WTC11 (cell line): ENCODE measurements around the gene SLC25A39.
"Not testable (repeated sequence)": the region's sequence is repeated elsewhere in the genome, so short reads cannot be mapped to it uniquely, and the experiment has no call there.

Source experiments
- CREB1 ChIP-seq: sonication (generic); formaldehyde crosslinking; IDR thresholded peaks from 2 replicates; pipeline ENCODE4 v1.8.0; 2023; ENCODE audit warnings: mild to moderate bottlenecking, missing genetic modification reagents
- CTCF ChIP-seq: fragments of 200-600 bp; IDR thresholded peaks from 2 replicates; pipeline ENCODE4 v1.8.0; 2022; ENCODE audit warnings: antibody characterized with exemption
- ESRRA ChIP-seq: sonication (generic); formaldehyde crosslinking; IDR thresholded peaks from 2 replicates; pipeline ENCODE4 v1.8.1; 2022; ENCODE audit warnings: mild to moderate bottlenecking, missing genetic modification reagents, borderline replicate concordance
- KAT7 ChIP-seq: sonication (generic); formaldehyde crosslinking; IDR thresholded peaks from 2 replicates; pipeline ENCODE4 v1.8.1; 2023; ENCODE audit warnings: missing genetic modification reagents, mild to moderate bottlenecking, borderline replicate concordance
- MAX ChIP-seq: sonication (generic); formaldehyde crosslinking; IDR thresholded peaks from 2 replicates; pipeline ENCODE4 v1.8.0; 2022; ENCODE audit warnings: mild to moderate bottlenecking, missing genetic modification reagents
- NR2C2 ChIP-seq: sonication (generic); formaldehyde crosslinking; IDR thresholded peaks from 2 replicates; pipeline ENCODE4 v1.8.0; 2022; ENCODE audit warnings: mild to moderate bottlenecking, missing genetic modification reagents
- PREB ChIP-seq: sonication (generic); formaldehyde crosslinking; IDR thresholded peaks from 2 replicates; pipeline ENCODE4 v1.8.1; 2022; ENCODE audit warnings: mild to moderate bottlenecking, missing genetic modification reagents, moderate library complexity, borderline replicate concordance
- ZNF423 ChIP-seq: fragments of 250-450 bp; sonication (Bioruptor Pico); IDR thresholded peaks from 2 replicates; pipeline ENCODE4 v2.1.2; 2022; ENCODE audit warnings: mild to moderate bottlenecking, moderate library complexity

- not testable (repeated sequence) for TF ChIP-seq CTCF; NR2C2 (CRISPR knock-in tag); PREB (CRISPR knock-in tag); ESRRA (CRISPR knock-in tag); CREB1 (CRISPR knock-in tag); KAT7 (CRISPR knock-in tag); ZNF423 (CRISPR knock-in tag); MAX (CRISPR knock-in tag)
Observed at GRCh38 chr17:44347206-44348055, 22.8 kb upstream of the SLC25A39 start.
